Measurements from ENCODE around the gene CAMSAP1. TPM values are rescaled to one million over a fixed set of nuclear protein-coding genes. Genes with fewer than 3 reads are reported as not detected.
"Not testable (repeated sequence)": the region's sequence is repeated elsewhere in the genome, so short reads cannot be mapped to it uniquely, and the experiment has no call there.

CAMSAP1 gene
- total RNA-seq, 1 donor from 2014 or later: 25.5 TPM

- intact Hi-C loops (cut with DNase I): loop anchor here (2.0 to 5.0 kb wide), 3 partner anchors 38 to 212 kb away; partner anchors contain the start of genes TMEM250 and UBAC1
- no peak for DNase-seq (ENCODE audit: low spot score)
Measured at GRCh38 chr9:135905380-135906258, 1.7 kb downstream of the CAMSAP1 start.

GRCh38 chr9:135903786-135904520, 3.4 kb downstream of the CAMSAP1 start:
- DNase-seq (ENCODE audit: low spot score): no peak
- intact Hi-C loops (cut with DNase I): no loop called here

- intact Hi-C loops (cut with DNase I): no loop called here
- no peak for DNase-seq (ENCODE audit: low spot score)
Measured at GRCh38 chr9:135903358-135903656, 4.0 kb downstream of the CAMSAP1 start.

GRCh38 chr9:135902655-135903357, 4.5 kb downstream of the CAMSAP1 start:
- intact Hi-C loops (cut with DNase I): no loop called here
- no peak for DNase-seq (ENCODE audit: low spot score)

- intact Hi-C loops (cut with DNase I): no loop called here
- no peak for DNase-seq (ENCODE audit: low spot score)
Measured at GRCh38 chr9:135901826-135902225, 5.5 kb downstream of the CAMSAP1 start.

- intact Hi-C loops (cut with DNase I): no loop called here
Measured at GRCh38 chr9:135901031-135901758, 6.2 kb downstream of the CAMSAP1 start.

GRCh38 chr9:135898634-135899407, 8.5 kb downstream of the CAMSAP1 start:
- intact Hi-C loops (cut with DNase I): no loop called here
- DNase-seq (ENCODE audit: low spot score): no peak

More at GRCh38 chr9:135901031-135901758, 6.2 kb downstream of the CAMSAP1 start:
- no peak for DNase-seq (ENCODE audit: low spot score)

- intact Hi-C loops (cut with DNase I): no loop called here
- no peak for DNase-seq (ENCODE audit: low spot score)
Measured at GRCh38 chr9:135896626-135897025, 10.7 kb downstream of the CAMSAP1 start.

GRCh38 chr9:135896205-135896604, 11.1 kb downstream of the CAMSAP1 start:
- no peak for DNase-seq (ENCODE audit: low spot score)
- intact Hi-C loops (cut with DNase I): no loop called here

GRCh38 chr9:135895202-135895848, 12.0 kb downstream of the CAMSAP1 start:
- intact Hi-C loops (cut with DNase I): no loop called here

GRCh38 chr9:135893104-135893503, 14.2 kb downstream of the CAMSAP1 start:
- intact Hi-C loops (cut with DNase I): no loop called here

More at GRCh38 chr9:135895202-135895848, 12.0 kb downstream of the CAMSAP1 start:
- DNase-seq (ENCODE audit: low spot score): no peak

GRCh38 chr9:135892327-135892726, 15.0 kb downstream of the CAMSAP1 start:
- DNase-seq (ENCODE audit: low spot score); intact Hi-C loops (cut with DNase I): not testable (repeated sequence)

More at GRCh38 chr9:135893104-135893503, 14.2 kb downstream of the CAMSAP1 start:
- DNase-seq (ENCODE audit: low spot score): no peak

GRCh38 chr9:135891027-135891631, 16.2 kb downstream of the CAMSAP1 start:
- no peak for DNase-seq (ENCODE audit: low spot score)
- intact Hi-C loops (cut with DNase I): no loop called here

- intact Hi-C loops (cut with DNase I): no loop called here
- DNase-seq (ENCODE audit: low spot score): no peak
Measured at GRCh38 chr9:135890190-135891026, 16.9 kb downstream of the CAMSAP1 start.

GRCh38 chr9:135889564-135890189, 17.7 kb downstream of the CAMSAP1 start:
- intact Hi-C loops (cut with DNase I): no loop called here
- DNase-seq (ENCODE audit: low spot score): no peak

- intact Hi-C loops (cut with DNase I): no loop called here
Measured at GRCh38 chr9:135888766-135889394, 18.5 kb downstream of the CAMSAP1 start.

More at GRCh38 chr9:135888766-135889394, 18.5 kb downstream of the CAMSAP1 start:
- DNase-seq (ENCODE audit: low spot score): no peak
